Mesenteric fat pad (tissue), 1 donor: ENCODE data around the gene DNAAF5. TPM values are rescaled to one million over a fixed set of nuclear protein-coding genes. Genes with fewer than 3 reads are reported as not detected.

Source experiments
- DNase-seq: peaks from one replicate; pipeline ENCODE4 v3.0.0-alpha.2; 2020; ENCODE audit warnings: low spot score
- total RNA-seq: library from RNA; stranded (reverse); fragmentation: NEBNext Ultra II Directional; extraction: Animal tissue kit (Norgen Biotek cat#: 25700); gene quantifications from one replicate; pipeline ENCODE4 v1.2.1, GENCODE V29; 2021
- donor health status: DM: yes; HTN: yes; CAD: no.

The DNAAF5 gene
- total RNA-seq, 1 donor from 2014 or later, result 20.4 TPM

DNA sequence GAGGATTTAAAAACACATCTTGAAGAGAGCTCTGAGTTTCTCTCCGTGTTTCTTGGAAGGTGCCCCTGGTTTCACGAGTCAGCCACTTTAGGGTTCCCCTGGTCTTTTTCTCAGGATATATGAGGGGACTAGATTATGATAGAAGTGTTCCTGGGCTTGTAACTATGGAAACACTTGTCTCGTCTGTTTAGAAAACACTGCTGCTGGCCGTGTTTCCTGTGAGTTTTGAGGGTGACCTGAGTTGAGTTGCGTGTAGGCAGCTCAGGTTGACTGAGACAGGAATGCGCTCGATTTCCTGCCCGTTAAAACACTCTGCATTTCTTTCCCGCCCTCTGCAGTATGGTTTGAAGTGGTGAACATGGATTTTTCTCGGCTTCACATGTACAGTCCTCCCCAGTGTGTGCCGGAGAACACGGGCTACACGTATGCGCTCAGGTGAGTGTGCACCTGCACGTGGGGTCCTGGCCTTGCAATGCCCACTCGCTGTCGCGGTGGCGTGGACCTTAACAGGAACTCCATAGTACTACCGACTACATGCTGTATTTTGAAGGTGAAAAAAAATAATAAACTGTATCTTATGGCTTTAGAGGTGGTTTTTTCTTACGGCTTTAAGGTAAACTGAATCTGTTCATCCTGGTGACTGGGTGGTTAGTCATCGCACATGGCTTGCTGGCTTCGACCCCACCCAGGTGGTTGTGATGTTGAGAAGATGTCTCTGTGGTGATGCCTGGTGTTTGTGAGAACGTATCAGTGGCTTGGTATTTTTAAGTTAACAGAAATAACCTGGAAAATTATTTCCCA is 105.9 kb downstream of the DNAAF5 start, which contains the start of gene SUN1:
Gene SUN1, plus strand, starts transcription at position 310 of the 801 bp plus-strand sequence. Its CDS starts 49 bp downstream, at position 359.
- no peak for DNase-seq

DNA sequence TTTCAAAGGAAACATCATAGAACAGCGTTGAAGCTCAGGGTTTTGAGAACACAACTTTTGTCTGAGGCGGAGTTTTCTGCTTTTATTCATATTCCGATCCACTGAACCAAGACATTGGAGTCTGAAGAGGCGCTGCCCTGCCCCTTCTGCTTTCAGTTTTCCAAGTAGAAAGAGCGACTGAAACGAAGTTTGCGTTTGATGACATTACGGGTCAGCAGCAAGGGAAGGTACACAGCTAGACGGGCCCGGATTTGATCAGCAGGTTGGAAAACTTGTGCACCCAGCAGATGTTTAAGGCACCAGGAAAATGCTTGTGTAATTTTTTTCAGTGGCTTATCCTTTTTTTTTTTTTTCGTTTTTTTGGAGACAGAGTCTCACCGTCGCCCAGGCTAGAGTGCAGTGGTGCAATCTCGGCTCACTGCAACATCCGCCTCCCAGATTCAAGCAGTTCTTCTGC is 106.5 kb downstream of the DNAAF5 start:
- no peak for DNase-seq

DNA sequence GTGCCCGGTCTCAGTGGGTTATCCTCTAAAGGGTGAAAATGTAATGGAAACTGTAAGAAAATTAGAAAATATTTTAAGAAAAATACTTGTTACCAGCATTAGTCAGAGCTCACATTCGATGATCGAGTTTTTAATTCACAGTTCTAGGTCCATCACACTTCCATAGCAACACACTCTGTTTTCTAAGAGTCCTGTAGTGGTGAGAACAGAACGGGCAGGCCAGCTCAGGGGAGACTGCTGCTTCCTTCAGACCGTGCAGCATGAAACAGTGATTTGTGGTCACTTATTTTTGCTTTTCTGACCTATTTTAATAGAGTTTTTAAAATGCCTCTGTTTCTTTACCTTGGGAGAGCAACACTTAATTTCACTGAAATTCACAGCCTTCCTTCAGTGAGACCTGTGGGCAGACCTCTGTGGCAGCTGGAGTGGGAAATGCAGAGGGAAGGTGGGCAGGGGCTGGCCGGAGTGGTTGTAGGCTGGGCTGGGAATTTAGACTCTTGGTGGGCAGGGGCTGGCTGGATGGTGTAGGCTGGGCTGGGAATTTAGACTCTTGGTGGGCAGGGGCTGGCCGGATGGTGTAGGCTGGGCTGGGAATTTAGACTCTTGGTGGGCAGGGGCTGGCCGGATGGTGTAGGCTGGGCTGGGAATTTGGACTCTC is 107.2 kb downstream of the DNAAF5 start:
- DNase-seq, result no peak

DNA sequence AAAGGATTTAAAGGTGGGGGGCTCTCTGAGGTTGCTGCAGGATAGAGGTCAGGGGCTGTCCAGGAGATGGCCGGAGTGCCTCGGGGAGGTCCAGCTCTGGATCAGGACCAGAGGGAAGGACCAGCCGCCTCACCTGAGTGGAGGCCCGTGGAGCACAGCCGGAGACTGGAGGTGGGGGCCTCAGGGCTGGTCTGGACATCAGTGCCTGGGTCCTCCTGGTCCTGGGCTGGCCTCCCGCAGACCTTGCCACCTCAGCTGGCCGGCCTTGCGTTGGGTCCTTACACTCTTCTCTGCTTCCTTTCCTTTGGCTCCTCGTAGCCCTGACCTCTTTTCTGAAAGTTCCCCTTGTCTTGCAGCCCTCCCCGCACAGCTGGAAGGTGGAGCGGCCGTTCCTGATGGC is 107.8 kb downstream of the DNAAF5 start:
- DNase-seq, result no peak

- DNase-seq, result no peak
Observed at GRCh38 chr7:835021-835420, 108.5 kb downstream of the DNAAF5 start.

DNA sequence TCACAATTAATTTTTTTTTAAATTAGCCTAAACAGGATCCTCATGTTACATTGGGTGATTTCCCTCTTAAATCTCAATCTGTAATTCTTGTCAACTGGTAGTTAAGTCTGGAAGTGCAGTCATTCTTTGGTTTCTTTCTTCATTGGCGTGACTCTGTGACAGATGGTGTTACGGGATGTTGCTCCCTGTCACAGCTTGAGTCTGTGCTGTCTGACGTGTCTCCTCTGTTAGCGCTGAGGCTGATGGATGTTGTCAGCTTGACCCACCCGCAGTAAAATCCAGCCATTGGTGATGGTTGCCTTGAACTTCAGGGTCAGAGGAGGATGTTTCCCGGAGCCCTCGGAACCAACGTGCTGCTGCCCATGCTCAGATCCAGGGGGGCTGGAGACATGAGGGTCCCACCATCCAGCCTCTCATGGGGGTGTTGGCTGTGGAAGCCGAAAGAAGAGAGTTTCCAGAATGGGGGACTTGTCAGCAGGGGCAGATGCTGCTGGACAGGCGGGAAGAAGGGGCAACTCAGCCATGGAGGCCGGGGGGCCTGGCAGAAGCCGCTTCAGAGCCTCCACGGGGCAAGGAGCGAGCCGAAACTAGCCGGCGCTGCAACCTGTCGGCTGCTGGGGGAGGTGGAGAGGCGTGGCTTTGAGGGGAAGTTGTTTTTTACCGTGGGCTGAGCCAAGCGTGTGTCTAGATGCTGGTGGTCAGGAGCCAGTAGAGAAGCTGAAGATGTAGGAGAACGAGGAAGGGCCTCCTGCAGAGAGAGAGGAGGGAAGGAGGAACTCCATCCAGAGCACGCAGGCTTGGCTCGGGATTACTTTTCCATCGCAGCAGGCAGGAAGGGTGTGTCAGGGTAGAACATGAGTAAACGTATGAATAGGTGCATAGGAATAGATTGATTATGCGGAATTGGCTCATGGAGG is 109.2 kb downstream of the DNAAF5 start:
- DNase-seq, result no peak

Other genes with a start within 250 kb of the DNAAF5 start
- gene PDGFA, start 206.9 kb upstream of the DNAAF5 start, total RNA-seq, result 19.7 TPM
- gene PRKAR1B, start 582 bp downstream of the DNAAF5 start, total RNA-seq, result 11.7 TPM
- 144 TPM for gene SUN1, start 105.8 kb downstream of the DNAAF5 start, total RNA-seq
- 29.8 TPM for gene GET4, start 149.9 kb downstream of the DNAAF5 start, total RNA-seq
- 19.2 TPM for gene ADAP1, start 228.0 kb downstream of the DNAAF5 start, total RNA-seq
- 6.3 TPM for gene COX19, start 248.8 kb downstream of the DNAAF5 start, total RNA-seq